Naive thymus-derived CD8-positive, alpha-beta T cell (primary cell): ENCODE measurements around the gene CHST12. TPM values are rescaled to one million over a fixed set of nuclear protein-coding genes. Genes with fewer than 3 reads are reported as not detected.

Source experiments
- ATAC-seq, 2 donors: fragments of 150-1000 bp; cut with Tn5 transposase in 1 of 2; sonication (Bioruptor Pico), chemical (Tn5 transposase) in 1 of 2; 1 replicate in 1 of 2; 2 replicates in 1 of 2; pipeline ENCODE4 v1.10.0; 2021; ENCODE audit warnings: mild to moderate bottlenecking in 2 of 2, moderate library complexity in 2 of 2
- POLR2A ChIA-PET: fragments of 350-600 bp; sonication (Branson Sonifier 250); formaldehyde crosslinking; loops from one replicate; lab custom pipeline; 2021; ENCODE audit warnings: antibody characterized with exemption; lab: Charles Lee
- DNase-seq, 10 donors: peaks; one replicate each; pipeline versions ENCODE4 v3.0.0 to v3.0.0-alpha.2; 2020 to 2022
- H3K27ac Mint-ChIP-seq, 10 donors: one replicate each; pipeline ENCODE4 v1.8.0; 2020 to 2022; ENCODE audit warnings: mild to moderate bottlenecking in 10 of 10, mixed read lengths in 10 of 10, moderate library complexity in 4 of 10, inconsistent platforms in 1 of 10
- H3K27me3 Mint-ChIP-seq, 5 donors: one replicate each; pipeline ENCODE4 v1.8.0; 2021 to 2022; ENCODE audit warnings: mixed read lengths in 5 of 5
- H3K36me3 Mint-ChIP-seq, 3 donors: one replicate each; pipeline ENCODE4 v1.8.0; 2020 to 2022; ENCODE audit warnings: mixed read lengths in 3 of 3, mild to moderate bottlenecking in 2 of 3, inconsistent platforms in 1 of 3
- H3K4me1 Mint-ChIP-seq, 4 donors: one replicate each; pipeline ENCODE4 v1.8.0; 2021 to 2022; ENCODE audit warnings: mixed read lengths in 4 of 4
- H3K4me3 Mint-ChIP-seq, 10 donors: one replicate each; pipeline ENCODE4 v1.8.0; 2020 to 2022; ENCODE audit warnings: mild to moderate bottlenecking in 10 of 10, mixed read lengths in 10 of 10, moderate library complexity in 6 of 10, inconsistent platforms in 1 of 10
- H3K9me3 Mint-ChIP-seq, 9 donors: one replicate each; pipeline ENCODE4 v1.8.0; 2020 to 2022; ENCODE audit warnings: mixed read lengths in 9 of 9, mild to moderate bottlenecking in 3 of 9, inconsistent platforms in 1 of 9, moderate library complexity in 1 of 9
- polyA plus RNA-seq, 3 donors: library from polyadenylated mRNA; unstranded; fragments of 300-500 nt; fragmentation: Illumina TruSeq; gene quantifications; one replicate each; pipeline ENCODE4 v1.2.3, GENCODE V29; 2021
- total RNA-seq, 8 experiments: library from RNA in 2 of 8; stranded (reverse) in 2 of 8; gene quantifications; one replicate each; pipeline ENCODE4 v1.2.3 and lab custom pipeline; 2021 to 2026

CHST12 gene
- total and polyA plus RNA-seq, 5 experiments from 2014 or later: 8.9 to 21.7 (median 19.2) TPM

DNA sequence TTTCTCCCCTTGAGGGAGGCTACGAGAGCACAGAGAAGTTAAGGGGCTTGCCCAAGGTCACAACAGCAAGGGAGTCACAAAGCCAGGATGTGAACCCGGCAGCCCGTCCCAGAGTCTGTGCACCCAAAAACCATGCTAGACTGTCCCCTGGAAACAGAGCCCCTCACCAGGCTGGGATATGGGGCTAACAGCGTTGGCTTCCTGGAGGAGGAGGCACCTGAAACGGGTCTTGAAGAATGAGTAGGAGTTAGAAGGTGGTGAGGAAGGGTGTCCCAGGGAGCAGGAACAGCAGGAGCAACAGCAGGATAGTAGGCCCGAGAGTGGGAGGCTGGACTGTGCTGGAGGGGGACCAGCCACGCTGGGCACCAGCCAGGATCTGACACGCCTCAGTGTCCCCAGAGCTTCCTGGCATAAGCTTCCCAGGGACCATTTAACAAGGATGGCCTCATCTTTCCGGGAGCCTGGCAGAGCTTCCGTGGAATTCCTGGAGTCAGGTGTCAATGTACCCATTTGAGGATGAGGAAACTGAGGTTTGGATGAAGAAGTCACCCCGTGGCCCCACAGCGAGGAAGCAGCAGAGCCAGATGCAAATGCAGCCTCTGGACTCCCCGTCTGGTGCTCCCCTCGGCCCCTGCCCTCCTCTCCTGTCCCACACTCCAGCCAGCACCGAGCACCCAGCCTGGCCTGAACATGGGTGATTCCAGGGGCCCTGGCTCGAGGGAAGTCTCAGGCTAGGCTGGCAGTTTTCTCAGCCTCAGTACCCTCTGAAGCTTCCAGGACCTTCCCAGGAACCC lies 76.1 kb downstream of the CHST12 start:
- Mint-ChIP-seq H3K36me3 (no peaks in the 10 kb centered on the region), H3K4me1 (peaks cover 1 to 10% (median 8%) of the 10 kb centered on the region in 4 donors), H3K27me3 (no peaks in the 10 kb centered on the region), H3K27ac (peak overlapping the region in 2 of 10 donors; percentile 21 to 30), H3K4me3 (no peak overlapping the region), H3K9me3 (peaks cover 0 to 6% (median 0%) of the 10 kb centered on the region in 9 donors)
- DNase-seq (no peak), ATAC-seq (no peak)
- POLR2A ChIA-PET: interaction anchor here (0.5 to 2.8 kb wide), 12 partner anchors 8 to 163 kb away, joined by 3 to 15 read pairs (median 5); no protein-coding TSS in a partner anchor

DNA sequence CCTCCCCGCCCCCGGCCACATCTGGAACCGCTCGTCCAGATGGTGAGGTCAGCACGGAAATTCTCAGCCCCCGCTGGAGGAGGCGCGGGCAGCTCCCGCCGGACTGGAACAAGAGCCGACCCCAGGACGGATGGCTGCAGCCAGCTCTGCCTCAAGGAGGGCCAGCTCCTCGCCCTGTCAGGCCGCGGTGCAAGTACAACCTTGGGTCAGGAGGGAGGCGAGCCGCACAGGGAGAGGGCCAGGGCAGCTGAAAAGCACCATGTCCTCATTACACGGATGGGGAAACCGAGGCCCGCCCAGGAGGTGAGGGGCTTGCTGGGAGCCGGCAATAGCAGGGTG lies 76.6 kb downstream of the CHST12 start:
- H3K27me3 Mint-ChIP-seq: no peaks in the 10 kb centered on the region
- H3K27ac Mint-ChIP-seq: no peak overlapping the region
- DNase-seq (no peak), ATAC-seq (no peak)
- POLR2A ChIA-PET: interaction anchor here (0.5 to 2.4 kb wide), 9 partner anchors 8 to 163 kb away, joined by 3 to 9 read pairs (median 4); no protein-coding TSS in a partner anchor
- H3K4me3 Mint-ChIP-seq: no peak overlapping the region
- H3K36me3 Mint-ChIP-seq: no peaks in the 10 kb centered on the region
- peaks cover 0 to 6% (median 0%) of the 10 kb centered on the region in 9 donors for H3K9me3 Mint-ChIP-seq
- H3K4me1 Mint-ChIP-seq: peaks cover 3 to 12% (median 9%) of the 10 kb centered on the region in 4 donors

DNA sequence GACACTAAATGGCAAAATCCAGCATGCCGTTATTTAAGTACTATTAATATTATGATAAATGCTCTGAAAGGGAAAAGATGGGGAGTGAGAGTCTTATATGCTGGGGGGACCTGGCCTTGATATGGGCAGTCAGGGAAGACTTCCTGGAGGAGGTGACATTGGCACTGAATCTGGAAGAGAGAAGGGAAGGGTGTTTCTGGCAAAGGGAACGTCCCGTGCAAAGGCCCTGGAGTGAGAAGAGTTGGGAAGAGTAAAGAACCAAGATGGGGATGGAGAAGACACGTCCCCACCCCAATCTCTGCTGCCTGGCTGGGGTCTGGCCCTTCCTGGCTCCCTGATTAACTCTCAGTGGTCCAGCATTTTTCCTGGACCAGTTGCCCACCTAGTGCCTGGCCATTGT lies 77.8 kb downstream of the CHST12 start:
- no peaks in the 10 kb centered on the region for H3K36me3 Mint-ChIP-seq
- peak overlapping the region in 1 of 10 donors; percentile 48 for H3K4me3 Mint-ChIP-seq
- peak overlapping the region in 1 of 10 donors; percentile 76 for H3K27ac Mint-ChIP-seq

DNA sequence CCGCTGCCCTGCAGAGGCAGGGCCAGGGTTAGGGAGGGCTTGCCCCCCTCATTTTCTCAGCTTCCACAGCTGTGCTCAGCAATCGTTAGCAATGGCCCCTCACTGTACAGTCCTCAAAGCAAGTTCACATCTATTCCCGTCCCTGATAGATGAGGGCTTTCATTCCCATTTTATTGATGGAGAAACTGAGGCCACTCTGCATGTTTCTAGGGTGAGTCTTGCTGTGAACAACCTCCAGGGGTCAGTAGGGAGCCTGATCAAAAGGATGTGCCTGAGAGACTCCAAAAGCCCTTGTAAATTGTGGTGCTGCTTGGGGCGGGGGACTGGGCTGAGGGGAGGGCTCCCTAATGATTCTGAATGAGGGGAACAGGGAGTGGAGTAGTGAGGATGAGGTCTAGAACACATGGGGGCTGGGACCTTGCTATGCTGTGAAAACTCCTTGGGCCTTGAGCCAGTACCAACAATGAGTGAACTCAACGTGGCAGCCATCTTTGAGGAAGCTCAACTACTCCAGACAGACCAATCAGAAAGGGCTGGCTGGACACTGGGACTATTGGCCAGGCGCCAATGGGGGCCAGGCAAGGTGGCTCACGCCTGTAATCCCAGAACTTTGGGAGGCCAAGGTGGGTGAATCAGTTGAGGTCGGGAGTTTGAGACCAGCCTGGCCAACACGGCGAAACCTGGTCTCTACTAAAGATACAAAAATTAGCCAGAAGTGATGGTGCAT lies 79.5 kb downstream of the CHST12 start:
- peaks cover 3 to 8% (median 4%) of the 10 kb centered on the region in 4 donors for H3K4me1 Mint-ChIP-seq
- peaks cover 0 to 4% (median 0%) of the 10 kb centered on the region in 5 donors for H3K27me3 Mint-ChIP-seq
- POLR2A ChIA-PET: interaction anchor here (1.2 to 1.6 kb wide), 2 partner anchors 25 to 37 kb away, joined by 4 to 10 read pairs; no protein-coding TSS in a partner anchor
- H3K36me3 Mint-ChIP-seq: no peaks in the 10 kb centered on the region
- ATAC-seq (no peak), DNase-seq (no peak)
- no peak overlapping the region for H3K4me3 Mint-ChIP-seq
- no peak overlapping the region for H3K27ac Mint-ChIP-seq
- peaks cover 0 to 6% (median 0%) of the 10 kb centered on the region in 9 donors for H3K9me3 Mint-ChIP-seq

More for the DNA sequence above, 77.8 kb downstream of the CHST12 start:
- DNase-seq (no peak), ATAC-seq (no peak)
- Mint-ChIP-seq H3K27me3 (no peaks in the 10 kb centered on the region), H3K4me1 (peaks cover 3 to 15% (median 9%) of the 10 kb centered on the region in 4 donors), H3K9me3 (peaks cover 0 to 6% (median 0%) of the 10 kb centered on the region in 9 donors)
- POLR2A ChIA-PET: interaction anchor here (1.5 to 2.4 kb wide), 2 partner anchors 28 to 30 kb away, joined by 8 to 9 read pairs; no protein-coding TSS in a partner anchor

DNA sequence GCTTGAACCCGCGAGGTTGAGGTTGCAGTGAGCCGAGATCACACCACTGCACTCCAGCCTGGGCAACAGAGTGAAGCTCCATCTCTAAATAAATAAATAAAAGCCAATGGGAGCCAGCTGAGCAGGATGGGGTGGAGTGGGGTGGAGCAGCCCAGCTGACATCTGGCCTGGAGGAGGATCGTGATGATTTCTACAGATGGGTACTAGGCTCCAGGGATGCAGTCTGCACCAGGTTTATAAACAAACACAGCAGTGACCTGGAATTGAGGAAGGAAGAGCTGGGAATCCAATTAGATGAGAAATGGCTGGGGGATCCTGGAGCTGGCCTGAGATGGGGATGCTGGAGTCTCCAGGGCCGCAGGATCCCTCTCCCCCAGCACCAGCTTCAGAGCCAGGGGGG lies 80.1 kb downstream of the CHST12 start:
- ATAC-seq: no peak
- Mint-ChIP-seq H3K27ac (no peak overlapping the region), H3K4me1 (peaks cover under 1 to 8% (median 2%) of the 10 kb centered on the region in 4 donors), H3K36me3 (no peaks in the 10 kb centered on the region), H3K4me3 (no peak overlapping the region), H3K27me3 (peaks cover 0 to 5% (median 0%) of the 10 kb centered on the region in 5 donors), H3K9me3 (peaks cover 0 to 6% (median 0%) of the 10 kb centered on the region in 9 donors)
- DNase-seq: no peak
- POLR2A ChIA-PET: interaction anchor here (1.2 to 1.6 kb wide), 2 partner anchors 25 to 37 kb away, joined by 4 to 10 read pairs; no protein-coding TSS in a partner anchor

GRCh38 chr7:2484868-2485267 lies 81.5 kb downstream of the CHST12 start:
- Mint-ChIP-seq H3K27ac (peak overlapping the region in 2 of 10 donors; percentile 22 to 57), H3K4me1 (peaks cover 2 to 17% (median 4%) of the 10 kb centered on the region in 4 donors)
- POLR2A ChIA-PET: interaction anchor here (1.1 kb wide), 1 partner anchor 10 kb away, joined by 3 read pairs; no protein-coding TSS in a partner anchor

GRCh38 chr7:2487586-2488271 lies 84.3 kb downstream of the CHST12 start:
- Mint-ChIP-seq H3K27ac (no peak overlapping the region), H3K9me3 (peaks cover 0 to 13% (median 2%) of the 10 kb centered on the region in 9 donors), H3K36me3 (no peaks in the 10 kb centered on the region), H3K4me1 (peaks cover 2 to 17% (median 7%) of the 10 kb centered on the region in 4 donors), H3K4me3 (no peak overlapping the region), H3K27me3 (peaks cover 0 to 12% (median 2%) of the 10 kb centered on the region in 5 donors)
- ATAC-seq: no peak
- no peak for DNase-seq
- POLR2A ChIA-PET: interaction anchor here (0.7 to 2.0 kb wide), 4 partner anchors 8 to 35 kb away, joined by 3 to 6 read pairs (median 3); no protein-coding TSS in a partner anchor

More at GRCh38 chr7:2484868-2485267, 81.5 kb downstream of the CHST12 start:
- ATAC-seq (no peak), DNase-seq (no peak)
- peak overlapping the region in 1 of 10 donors; percentile 35 for H3K4me3 Mint-ChIP-seq
- no peaks in the 10 kb centered on the region for H3K36me3 Mint-ChIP-seq
- H3K27me3 Mint-ChIP-seq: peaks cover 0 to 6% (median 2%) of the 10 kb centered on the region in 5 donors
- peaks cover 0 to 6% (median 0%) of the 10 kb centered on the region in 9 donors for H3K9me3 Mint-ChIP-seq

DNA sequence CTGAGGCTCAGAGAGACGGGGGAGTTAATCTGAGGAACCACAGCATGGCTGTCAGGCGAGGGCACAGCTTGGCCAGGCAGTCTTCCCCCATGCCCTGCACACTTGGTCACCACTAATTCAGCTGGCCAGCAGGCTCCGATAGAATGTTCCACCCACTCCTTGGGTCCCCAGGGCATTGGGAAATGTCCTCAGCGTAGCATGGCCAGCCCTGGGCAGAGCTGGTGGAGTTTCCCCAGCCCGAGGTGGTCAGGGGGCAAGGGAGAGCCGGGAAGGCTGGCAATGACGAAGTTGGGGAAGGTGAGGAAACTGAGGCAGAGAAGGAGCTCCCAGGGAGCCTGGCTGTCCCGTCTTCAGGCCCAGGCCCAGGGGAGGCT lies 84.8 kb downstream of the CHST12 start:
- POLR2A ChIA-PET: interaction anchor here (0.7 to 2.0 kb wide), 6 partner anchors 8 to 35 kb away, joined by 3 to 6 read pairs (median 3); no protein-coding TSS in a partner anchor
- Mint-ChIP-seq H3K27me3 (peaks cover 0 to 12% (median 2%) of the 10 kb centered on the region in 5 donors), H3K4me1 (peaks cover 2 to 19% (median 7%) of the 10 kb centered on the region in 4 donors), H3K27ac (peak overlapping the region in 1 of 10 donors; percentile 41), H3K4me3 (no peak overlapping the region), H3K9me3 (peaks cover 0 to 13% (median 0%) of the 10 kb centered on the region in 9 donors), H3K36me3 (no peaks in the 10 kb centered on the region)
- no peak for ATAC-seq
- no peak for DNase-seq

DNA sequence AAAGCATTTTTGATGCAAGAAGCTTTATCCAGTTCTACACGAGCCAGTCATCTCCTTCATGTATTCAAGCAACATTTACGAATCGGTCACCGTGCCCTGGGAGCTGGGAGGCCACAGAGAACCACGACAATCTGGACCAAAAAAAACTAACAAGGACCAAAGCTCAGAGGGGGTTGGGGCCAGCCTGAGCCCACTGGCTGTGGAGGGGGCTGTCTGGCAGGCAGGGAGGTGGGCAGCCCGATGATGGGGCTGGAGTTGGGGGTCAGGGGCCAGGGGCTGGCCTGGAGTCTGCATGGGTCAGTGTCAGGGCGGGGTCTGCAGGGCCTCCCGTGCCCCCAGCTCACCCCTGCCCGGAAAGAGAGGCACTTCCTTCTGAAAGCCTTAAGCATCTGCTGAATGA lies 85.3 kb downstream of the CHST12 start:
- POLR2A ChIA-PET: interaction anchor here (0.8 to 2.0 kb wide), 5 partner anchors 9 to 34 kb away, joined by 3 to 6 read pairs (median 3); no protein-coding TSS in a partner anchor
- ATAC-seq (no peak), DNase-seq (no peak)
- Mint-ChIP-seq H3K4me1 (peaks cover 2 to 23% (median 7%) of the 10 kb centered on the region in 4 donors), H3K4me3 (no peak overlapping the region), H3K9me3 (peaks cover 0 to 13% (median 0%) of the 10 kb centered on the region in 9 donors), H3K36me3 (no peaks in the 10 kb centered on the region), H3K27me3 (peaks cover 0 to 12% (median 2%) of the 10 kb centered on the region in 5 donors), H3K27ac (peak overlapping the region in 3 of 10 donors; percentile 37 to 41 (median 41))

- H3K9me3 Mint-ChIP-seq: peaks cover 0 to 13% (median 0%) of the 10 kb centered on the region in 9 donors
- H3K27ac Mint-ChIP-seq: no peak overlapping the region
- peaks cover 2 to 19% (median 6%) of the 10 kb centered on the region in 4 donors for H3K4me1 Mint-ChIP-seq
- no peak overlapping the region for H3K4me3 Mint-ChIP-seq
- peaks cover 0 to 12% (median 2%) of the 10 kb centered on the region in 5 donors for H3K27me3 Mint-ChIP-seq
- no peak for DNase-seq
- POLR2A ChIA-PET: no interaction called here
- H3K36me3 Mint-ChIP-seq: no peaks in the 10 kb centered on the region
- no peak for ATAC-seq
These were observed 86.8 kb downstream of the CHST12 start for GRCh38 chr7:2490181-2490651.

GRCh38 chr7:2492038-2492437 lies 88.6 kb downstream of the CHST12 start:
- H3K4me3 Mint-ChIP-seq: no peak overlapping the region
- no peak for DNase-seq
- POLR2A ChIA-PET: interaction anchor here (1.2 to 2.8 kb wide), 2 partner anchors 38 to 65 kb away, joined by 4 to 7 read pairs; no protein-coding TSS in a partner anchor

More at GRCh38 chr7:2492038-2492437, 88.6 kb downstream of the CHST12 start:
- no peaks in the 10 kb centered on the region for H3K36me3 Mint-ChIP-seq
- H3K9me3 Mint-ChIP-seq: peaks cover 0 to 13% (median 0%) of the 10 kb centered on the region in 9 donors
- ATAC-seq: no peak
- peaks cover 0 to 12% (median 2%) of the 10 kb centered on the region in 5 donors for H3K27me3 Mint-ChIP-seq
- H3K4me1 Mint-ChIP-seq: peaks cover 4 to 18% (median 6%) of the 10 kb centered on the region in 4 donors
- H3K27ac Mint-ChIP-seq: peak overlapping the region in 1 of 10 donors; percentile 7
